NCI-H460 (cell line): ENCODE results near the gene CEP78. TPM values are rescaled to one million over a fixed set of nuclear protein-coding genes. Genes with fewer than 3 reads are reported as not detected.
"Not testable (repeated sequence)": the region's sequence is repeated elsewhere in the genome, so short reads cannot be mapped to it uniquely, and the experiment has no call there.

Experiments
- DNase-seq: peaks from one replicate; pipeline ENCODE4 v3.0.0-alpha.2; 2016; ENCODE audit warnings: low read depth; ENCODE audit errors: extremely low read depth
- total RNA-seq: library from RNA; depleted of rRNA; stranded (reverse); fragments of >200 nt; shearing (Covaris generic); gene quantifications from 2 replicates; pipeline ENCODE4 v1.2.3, GENCODE V29; 2014

CEP78 gene
- total RNA-seq, 1 experiment from 2014 or later: 25.9 TPM

GRCh38 chr9:78232471-78232870 lies 3.4 kb upstream of the CEP78 start:
- DNase-seq: not testable (repeated sequence)

- DNase-seq: no peak
These were observed 1.1 kb upstream of the CEP78 start for GRCh38 chr9:78234810-78235209.

- DNase-seq: no peak
These were observed 566 bp upstream of the CEP78 start for GRCh38 chr9:78235256-78235761.

- DNase-seq: no peak
These were observed 656 bp downstream of the CEP78 start for GRCh38 chr9:78236551-78236910.

- DNase-seq: no peak
These were observed 2.5 kb downstream of the CEP78 start for GRCh38 chr9:78238046-78239038.

- DNase-seq: no peak
These were observed 3.6 kb downstream of the CEP78 start for GRCh38 chr9:78239506-78239905.

- DNase-seq: no peak
These were observed 6.2 kb downstream of the CEP78 start for GRCh38 chr9:78242041-78242440.

GRCh38 chr9:78243130-78243529 lies 7.3 kb downstream of the CEP78 start:
- no peak for DNase-seq

GRCh38 chr9:78245401-78245800 lies 9.5 kb downstream of the CEP78 start:
- no peak for DNase-seq

GRCh38 chr9:78248635-78249034 lies 12.8 kb downstream of the CEP78 start:
- no peak for DNase-seq

- no peak for DNase-seq
These were observed 13.7 kb downstream of the CEP78 start for GRCh38 chr9:78249542-78249941.

- DNase-seq: no peak
These were observed 16.7 kb downstream of the CEP78 start for GRCh38 chr9:78252616-78253015.

GRCh38 chr9:78253285-78253684 lies 17.4 kb downstream of the CEP78 start:
- no peak for DNase-seq

GRCh38 chr9:78261403-78262001 lies 25.6 kb downstream of the CEP78 start:
- DNase-seq: peak; percentile 38

GRCh38 chr9:78262655-78263054 lies 26.8 kb downstream of the CEP78 start:
- DNase-seq: no peak

GRCh38 chr9:78267889-78268288 lies 32.0 kb downstream of the CEP78 start:
- DNase-seq: no peak

- no peak for DNase-seq
These were observed 33.9 kb downstream of the CEP78 start for GRCh38 chr9:78269784-78270183.

- DNase-seq: no peak
These were observed 36.4 kb downstream of the CEP78 start for GRCh38 chr9:78272307-78272706.

GRCh38 chr9:78273761-78274160 lies 37.9 kb downstream of the CEP78 start:
- DNase-seq: no peak

- no peak for DNase-seq
These were observed 42.4 kb downstream of the CEP78 start for GRCh38 chr9:78278177-78278777.

GRCh38 chr9:78278801-78279200 lies 42.9 kb downstream of the CEP78 start:
- no peak for DNase-seq
